NCI-H2081 (cell line): ENCODE data around the gene TUBGCP2.

ENCODE experiments used
- DNase-seq, 2 experiments: peaks; one replicate each; lab custom pipeline; 2025; lab: John Stamatoyannopoulos, UW

The TUBGCP2 gene

DNA sequence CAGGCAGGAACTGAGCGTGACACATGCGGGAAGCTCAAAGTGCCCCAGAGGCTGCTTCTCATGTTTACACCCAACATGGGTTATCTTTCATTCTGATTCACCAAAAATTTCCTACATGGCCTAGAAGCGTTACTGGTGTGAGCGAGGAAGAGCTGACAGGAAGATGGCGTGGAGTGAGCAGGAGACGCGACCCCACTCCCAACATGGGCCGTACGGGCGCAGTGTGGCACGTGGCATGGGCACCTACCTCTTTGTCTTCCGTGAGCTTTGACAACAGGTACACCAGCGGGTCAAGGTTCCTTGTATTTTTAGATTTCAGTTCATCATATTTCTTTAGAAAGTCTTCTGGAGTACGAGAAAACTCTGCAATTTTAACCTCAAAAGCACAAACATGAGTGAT is 8.9 kb downstream of the TUBGCP2 start:
- no peak for DNase-seq

- no peak for DNase-seq
These were observed 9.4 kb downstream of the TUBGCP2 start for GRCh38 chr10:133299224-133299623.

- no peak for DNase-seq
These were observed 10.2 kb downstream of the TUBGCP2 start for GRCh38 chr10:133298466-133298865.

GRCh38 chr10:133297504-133297903 is 11.2 kb downstream of the TUBGCP2 start:
- DNase-seq: no peak

DNA sequence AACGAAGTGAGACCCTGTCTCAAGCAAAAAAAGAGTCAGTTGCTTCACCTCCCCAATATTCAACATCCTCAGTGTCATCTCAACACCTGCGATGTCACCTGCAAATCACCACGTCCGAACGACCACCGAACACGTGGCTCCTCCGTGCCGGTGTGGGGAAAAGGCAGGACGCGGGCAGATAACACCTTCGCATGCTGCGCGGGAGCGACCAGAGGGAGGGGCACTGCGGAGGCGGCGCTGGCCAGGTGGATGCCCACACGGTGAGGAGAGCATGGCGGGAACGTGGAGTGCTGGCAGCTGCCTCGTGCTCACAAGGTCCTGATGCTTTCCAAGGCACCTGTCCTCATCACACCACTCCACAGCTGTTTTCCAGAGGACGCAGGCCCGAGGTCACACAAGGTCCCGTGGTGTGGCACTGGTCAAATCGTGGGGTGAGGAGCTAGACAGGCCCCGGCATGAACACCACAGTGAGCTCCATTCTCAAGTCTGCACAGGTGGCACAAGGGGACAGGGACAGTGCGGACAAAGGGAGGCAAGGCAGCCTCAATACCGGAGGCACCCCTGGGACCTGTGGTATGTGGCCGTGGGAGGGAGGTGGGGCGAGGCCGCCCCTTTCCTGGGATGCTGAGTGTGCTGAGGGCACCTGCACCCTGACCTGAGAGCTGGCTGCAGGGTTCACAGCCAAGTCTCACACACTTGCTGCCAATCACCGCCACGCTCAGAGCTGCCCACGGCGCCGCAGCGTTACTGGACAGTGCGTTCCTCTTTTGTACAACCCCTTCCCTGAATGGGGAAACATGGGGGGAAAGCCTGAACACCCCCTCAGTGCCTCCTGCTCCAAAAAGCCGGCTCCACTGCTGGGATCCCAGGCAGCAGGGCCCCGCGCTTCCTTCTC is 13.0 kb downstream of the TUBGCP2 start:
- no peak for DNase-seq

DNA sequence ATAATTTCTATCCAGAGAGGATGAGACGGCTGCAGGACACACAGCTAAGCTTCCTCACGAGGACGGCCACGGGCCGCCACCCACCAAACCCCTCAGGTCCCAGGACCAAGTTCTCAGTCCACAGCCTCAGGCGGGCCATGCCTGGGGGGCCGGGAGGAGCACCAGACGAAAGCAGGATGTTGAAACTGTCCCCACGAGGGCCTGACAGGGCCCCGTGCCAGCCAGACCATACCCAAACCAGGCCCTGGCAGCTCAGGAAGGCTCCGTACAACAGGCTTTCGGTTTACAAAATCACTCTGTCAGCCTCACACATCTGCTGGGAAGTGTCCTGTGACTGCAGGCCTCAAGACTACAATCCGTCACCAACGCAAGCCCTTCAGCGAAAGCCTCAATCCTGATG is 14.5 kb downstream of the TUBGCP2 start:
- DNase-seq: no peak

GRCh38 chr10:133293810-133294119 is 14.9 kb downstream of the TUBGCP2 start:
- no peak for DNase-seq

- no peak for DNase-seq
These were observed 15.5 kb downstream of the TUBGCP2 start for GRCh38 chr10:133292919-133293809.

GRCh38 chr10:133289761-133290160 is 18.9 kb downstream of the TUBGCP2 start:
- no peak for DNase-seq

- DNase-seq: no peak
These were observed 20.7 kb downstream of the TUBGCP2 start for GRCh38 chr10:133287832-133288500.

- DNase-seq: no peak
These were observed 22.3 kb downstream of the TUBGCP2 start for GRCh38 chr10:133286366-133286765.

DNA sequence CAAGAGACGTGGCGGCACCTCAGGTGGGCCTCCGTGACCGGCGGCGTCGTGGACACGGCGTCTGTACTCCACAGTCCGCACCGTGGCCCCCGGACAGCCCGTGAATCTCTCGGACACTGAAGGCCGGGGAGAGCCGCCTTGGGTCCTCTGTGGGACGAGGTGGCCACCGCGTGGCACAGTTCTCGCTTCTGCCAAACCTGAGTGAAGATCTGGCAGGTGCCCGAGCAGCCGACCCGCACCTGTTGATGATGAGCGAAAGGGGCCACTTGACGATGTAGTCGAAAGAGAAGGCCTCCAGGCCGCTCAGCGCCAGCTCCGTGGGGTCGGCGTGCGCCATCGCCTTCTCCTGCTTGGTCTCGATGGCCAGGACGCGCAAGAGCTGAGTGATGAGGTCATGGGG is 23.5 kb downstream of the TUBGCP2 start:
- no peak for DNase-seq

DNA sequence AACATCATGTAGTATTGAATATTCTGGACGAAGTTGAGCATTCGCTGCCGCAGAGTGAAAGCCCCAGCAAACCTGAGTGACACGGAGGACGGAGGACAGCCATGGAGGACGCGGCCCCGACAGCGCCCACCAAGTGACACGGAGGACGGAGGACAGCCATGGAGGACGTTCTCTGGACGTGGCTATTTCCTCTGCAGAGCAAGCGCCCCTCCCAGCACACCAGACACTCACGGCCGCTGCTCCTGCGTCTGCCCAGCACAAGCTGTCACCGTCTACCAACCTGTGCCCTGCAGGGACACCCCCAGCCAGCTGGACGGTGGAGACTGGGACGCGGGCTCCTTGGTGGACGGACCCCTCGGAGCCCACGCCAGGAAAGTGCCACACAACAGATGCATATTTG is 24.7 kb downstream of the TUBGCP2 start:
- DNase-seq: no peak

GRCh38 chr10:133282846-133283390 is 25.8 kb downstream of the TUBGCP2 start:
- DNase-seq: no peak

GRCh38 chr10:133281628-133282372 is 26.9 kb downstream of the TUBGCP2 start:
- DNase-seq: no peak

- DNase-seq: no peak
These were observed 27.6 kb downstream of the TUBGCP2 start for GRCh38 chr10:133281084-133281483.

DNA sequence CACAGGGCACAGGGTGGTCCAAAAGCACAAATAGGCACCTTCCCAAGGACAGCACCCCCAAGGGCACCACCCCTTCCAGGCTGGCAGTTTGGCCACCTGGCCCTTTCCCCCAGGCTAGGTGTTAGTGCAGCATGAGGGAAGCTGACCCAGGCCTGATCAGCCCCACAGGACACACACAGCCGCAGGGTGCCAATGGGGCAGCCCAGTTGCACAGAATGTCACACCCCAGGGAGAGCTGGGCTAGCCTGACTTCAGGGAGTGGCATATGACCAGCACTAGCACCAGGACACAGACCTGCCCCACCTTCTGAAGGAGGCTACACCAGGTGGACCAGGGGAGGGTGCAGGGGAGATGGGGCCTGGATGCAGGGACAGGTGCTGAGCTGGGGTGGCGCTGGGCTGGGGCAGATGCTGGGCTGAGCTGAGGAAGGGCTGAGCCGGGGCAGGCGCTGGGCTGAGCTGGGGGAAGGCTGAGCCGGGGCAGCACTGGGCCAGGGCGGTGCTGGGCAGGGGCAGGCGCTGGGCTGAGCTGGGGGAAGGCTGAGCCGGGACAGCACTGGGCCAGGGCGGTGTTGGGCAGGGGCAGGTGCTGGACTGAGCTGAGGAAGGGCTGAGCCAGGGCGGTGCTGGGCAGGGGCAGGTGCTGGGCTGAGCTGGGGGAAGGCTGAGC is 28.1 kb downstream of the TUBGCP2 start:
- no peak for DNase-seq

DNA sequence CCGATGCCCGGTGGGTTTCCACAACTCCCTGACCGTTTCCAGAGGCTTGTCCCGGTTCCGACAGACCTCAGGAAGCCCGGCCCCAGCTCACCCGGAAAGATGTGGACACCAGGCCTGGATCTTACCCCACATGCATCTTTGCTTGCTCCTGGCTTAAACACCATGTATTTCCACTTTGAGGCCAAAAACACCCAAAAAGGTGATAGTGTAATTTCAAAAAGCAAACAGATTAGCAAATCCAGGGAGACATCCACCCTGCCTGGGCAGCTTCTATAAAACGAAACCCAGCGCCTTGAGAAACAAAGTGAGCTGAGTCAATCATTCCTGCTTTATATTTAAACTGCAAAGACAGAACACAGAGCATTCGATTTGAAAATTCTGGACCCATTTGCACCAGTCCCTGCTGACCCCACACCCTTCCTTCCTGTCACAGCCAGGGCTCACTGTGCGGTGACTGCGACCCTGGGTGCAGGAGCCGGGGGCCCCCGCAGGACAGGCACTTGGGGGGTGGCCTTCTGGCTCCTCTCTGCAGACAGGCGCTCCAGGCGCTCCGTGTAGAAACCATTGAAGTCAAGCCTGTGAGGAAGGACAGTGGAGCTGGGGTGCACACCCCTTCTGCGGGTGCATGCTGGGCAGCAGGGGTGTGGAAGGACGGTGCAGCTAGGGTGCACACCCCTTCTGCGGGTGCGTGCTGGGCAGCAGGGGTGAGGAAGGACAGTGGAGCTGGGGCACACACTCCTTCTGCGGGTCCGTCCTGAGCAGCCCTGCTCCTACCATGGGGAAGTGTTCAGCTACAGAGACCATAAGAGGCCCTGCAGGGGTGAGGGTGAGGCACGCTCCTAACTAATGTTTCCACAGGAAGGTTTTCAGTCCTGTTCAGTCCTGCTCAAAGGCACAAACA is 29.1 kb downstream of the TUBGCP2 start:
- no peak for DNase-seq

DNA sequence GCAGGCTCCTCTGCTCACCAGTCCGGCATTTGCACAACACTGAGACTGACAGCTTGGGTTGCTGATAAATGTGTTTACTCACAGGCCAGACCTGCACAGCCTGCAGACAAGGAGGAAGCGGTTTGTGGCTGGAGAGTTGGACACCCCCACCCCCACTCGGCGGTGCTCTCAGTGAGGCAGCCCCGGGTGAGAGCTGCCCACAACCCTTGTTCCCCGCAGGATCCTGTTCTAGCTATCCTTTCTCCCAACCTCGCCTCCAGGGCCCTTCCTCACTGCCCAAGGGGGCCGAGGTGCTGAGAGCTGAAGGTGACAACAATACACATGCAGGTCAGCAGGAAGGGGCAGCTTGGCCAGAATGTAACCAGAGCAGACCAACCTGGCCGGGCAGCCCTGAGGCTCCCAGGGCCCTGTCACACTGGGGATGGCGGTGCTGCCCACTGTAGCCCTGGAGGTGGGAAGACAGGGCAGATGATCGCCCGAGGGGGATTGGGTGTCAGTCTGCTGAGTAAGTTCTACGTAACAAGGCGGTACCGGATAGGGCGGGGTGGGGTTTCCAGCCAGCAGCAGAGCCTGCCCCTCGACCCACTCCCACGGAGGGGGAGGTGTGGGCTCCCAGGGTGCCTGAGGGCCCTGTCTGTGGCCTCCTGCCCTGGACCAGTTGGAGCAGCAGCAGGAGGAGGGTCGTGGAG is 30.0 kb downstream of the TUBGCP2 start:
- DNase-seq: no peak
